Activated naive CD8-positive, alpha-beta T cell treated with anti-CD3 and anti-CD28 coated beads, Interleukin-2, amount 50 U/mL, for 16 hours (primary cell): ENCODE results near the gene GLDN.

ENCODE experiments used
- DNase-seq: peaks from one replicate; pipeline ENCODE4 v3.0.0-alpha.2; 2020; ENCODE audit warnings: low read depth, low spot score

GLDN gene

GRCh38 chr15:51322621-51323296 is 18.7 kb upstream of the GLDN start:
- no peak for DNase-seq

DNA sequence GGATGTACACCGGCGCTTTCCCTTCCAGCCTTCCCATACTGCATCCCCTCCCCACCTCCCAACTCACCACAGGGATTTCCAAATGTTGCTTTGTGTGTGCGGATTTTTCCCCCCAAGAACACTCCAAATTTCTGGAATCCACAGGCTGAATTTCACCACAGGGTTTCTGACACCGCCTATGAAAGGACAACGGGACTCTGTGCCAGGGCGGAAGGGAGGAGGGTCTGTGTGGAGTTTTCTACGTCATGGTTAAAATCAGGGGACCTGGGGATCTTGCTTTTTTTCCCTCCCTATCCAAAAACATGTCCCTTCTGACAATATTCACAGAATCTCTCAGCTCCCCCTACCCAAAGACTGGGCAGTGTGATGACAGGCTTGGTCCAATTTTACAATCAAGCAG is 17.7 kb upstream of the GLDN start:
- no peak for DNase-seq

DNA sequence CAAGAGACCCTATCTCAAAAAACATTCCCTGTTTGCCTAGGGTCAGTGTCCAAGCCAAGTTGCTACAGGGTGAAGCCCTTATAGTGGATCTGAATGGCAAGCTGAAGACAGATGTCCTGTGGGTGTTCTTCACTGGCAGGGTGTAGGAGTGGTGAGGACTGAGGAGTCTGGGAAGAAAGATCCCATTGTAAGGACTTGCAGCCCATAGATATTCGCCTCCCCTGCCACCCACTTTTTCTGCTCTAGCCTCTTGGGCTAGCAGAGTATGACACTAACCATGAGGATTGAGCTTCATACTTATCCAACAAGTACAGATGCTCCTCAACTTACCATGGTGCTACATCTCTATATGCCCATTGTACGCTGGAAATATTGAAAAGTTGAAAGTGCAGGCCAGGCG is 16.3 kb upstream of the GLDN start:
- DNase-seq, result no peak

- DNase-seq, result no peak
Measured at GRCh38 chr15:51327081-51327480, 14.4 kb upstream of the GLDN start.

- no peak for DNase-seq
Measured at GRCh38 chr15:51328926-51329325, 12.5 kb upstream of the GLDN start.

GRCh38 chr15:51331141-51331540 is 10.3 kb upstream of the GLDN start:
- DNase-seq, result no peak

GRCh38 chr15:51332206-51333147 is 9.0 kb upstream of the GLDN start:
- DNase-seq, result no peak

DNA sequence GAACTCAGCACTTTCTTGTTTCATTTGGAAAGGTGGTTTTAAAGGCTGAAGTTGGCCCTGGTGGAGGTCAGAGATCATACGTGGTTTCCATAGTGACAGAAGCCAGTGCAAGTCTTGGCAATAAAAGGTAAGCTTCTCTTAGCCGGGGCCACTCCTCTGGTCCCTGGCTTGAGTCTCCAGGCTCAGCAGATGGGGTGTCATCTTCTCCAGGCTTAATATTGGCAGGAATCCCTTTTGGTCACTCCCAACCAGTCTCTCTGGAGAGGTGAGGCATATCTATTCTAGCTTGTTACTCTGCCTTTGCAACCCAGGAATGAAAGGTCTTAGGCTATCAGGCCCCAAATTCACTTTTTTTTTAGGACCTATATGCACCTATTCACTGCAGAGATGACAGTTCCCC is 7.9 kb upstream of the GLDN start:
- DNase-seq, result no peak

DNA sequence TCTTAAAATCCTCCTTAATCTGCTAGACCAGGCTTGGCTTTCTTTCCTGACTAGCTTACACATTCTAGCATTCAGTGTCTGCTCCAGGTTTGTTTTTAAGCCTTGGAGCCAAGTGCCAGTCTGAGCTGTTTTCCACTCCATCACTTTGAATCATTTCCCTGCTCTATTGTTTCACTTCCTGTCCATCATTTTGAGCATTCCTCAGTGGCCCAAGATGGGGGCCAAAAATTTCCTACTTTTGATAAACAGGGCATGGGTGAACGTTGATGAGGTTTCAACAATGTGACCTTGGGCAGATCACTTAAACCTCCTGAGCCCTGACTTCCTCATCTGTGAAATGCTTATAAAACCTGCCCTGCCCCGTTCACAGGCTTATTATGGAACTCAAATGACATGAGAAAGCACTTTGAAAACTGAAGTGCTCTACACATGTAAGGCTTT is 7.4 kb upstream of the GLDN start:
- DNase-seq, result no peak

DNA sequence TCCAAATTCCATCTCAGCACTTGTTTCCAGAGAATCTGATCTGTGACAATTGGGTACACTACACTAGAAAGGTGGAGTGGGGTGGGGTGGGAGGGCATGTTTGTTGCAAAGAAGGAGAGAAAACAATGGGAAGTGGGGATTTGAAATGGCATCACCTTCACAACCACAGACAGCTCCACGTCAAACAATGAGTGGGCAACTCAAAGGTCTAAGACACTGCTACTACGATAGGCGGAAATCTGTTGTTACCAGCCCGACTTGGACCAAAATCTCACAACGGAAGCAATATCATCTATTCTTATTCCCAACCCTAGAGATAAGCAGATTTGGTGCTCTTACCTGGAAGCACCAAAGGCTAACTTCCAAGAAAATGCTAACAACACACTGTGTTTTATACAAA is 6.4 kb upstream of the GLDN start:
- DNase-seq, result no peak

GRCh38 chr15:51335538-51336410 is 5.7 kb upstream of the GLDN start:
- DNase-seq, result no peak

- DNase-seq, result no peak
Measured at GRCh38 chr15:51338496-51338895, 3.0 kb upstream of the GLDN start, which contains the start of gene CYP19A1. TSS of gene CYP19A1 (minus strand) at chr15:51338596. CDS start at chr15:51242912, 95,684 bp downstream.

DNA sequence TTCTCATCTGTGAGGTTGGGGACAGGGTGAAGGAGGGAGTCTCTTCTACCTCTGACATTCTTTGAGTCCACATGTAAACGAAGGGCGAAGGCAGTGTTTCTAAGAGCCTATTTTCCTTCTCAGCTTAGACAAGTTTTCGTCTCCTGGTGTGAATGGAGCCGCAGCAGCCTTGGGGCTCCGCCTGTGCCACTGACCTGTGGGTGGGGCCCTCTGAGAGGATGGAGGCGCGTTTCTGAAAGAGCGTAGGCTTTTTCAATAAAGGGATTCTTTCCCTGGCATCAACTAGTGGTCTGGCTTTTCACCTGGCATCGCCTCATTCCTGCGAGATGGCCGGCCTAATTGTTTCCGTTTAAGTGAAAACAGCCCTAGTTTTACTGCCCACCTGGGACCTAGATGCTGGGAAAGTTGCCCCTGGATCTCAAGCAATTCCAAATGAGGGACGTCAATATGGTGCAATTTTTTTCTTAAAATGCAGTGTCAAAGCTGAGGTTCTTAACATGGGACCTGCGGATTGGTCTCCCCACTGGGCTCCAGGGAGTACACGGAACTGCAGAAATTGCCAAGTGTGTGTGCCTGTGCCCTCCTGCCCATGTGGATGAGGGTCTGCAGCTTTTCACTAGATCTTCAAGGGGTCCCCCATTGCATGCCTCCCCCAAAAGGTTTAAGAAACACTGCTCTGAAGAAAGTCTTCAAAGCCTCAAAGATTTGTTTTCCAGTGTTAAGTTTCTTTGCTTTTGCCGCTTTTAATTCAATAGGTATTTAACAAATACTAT is 958 bp downstream of the GLDN start:
- no peak for DNase-seq

- DNase-seq, result no peak
Measured at GRCh38 chr15:51343466-51343865, 2.0 kb downstream of the GLDN start.

DNA sequence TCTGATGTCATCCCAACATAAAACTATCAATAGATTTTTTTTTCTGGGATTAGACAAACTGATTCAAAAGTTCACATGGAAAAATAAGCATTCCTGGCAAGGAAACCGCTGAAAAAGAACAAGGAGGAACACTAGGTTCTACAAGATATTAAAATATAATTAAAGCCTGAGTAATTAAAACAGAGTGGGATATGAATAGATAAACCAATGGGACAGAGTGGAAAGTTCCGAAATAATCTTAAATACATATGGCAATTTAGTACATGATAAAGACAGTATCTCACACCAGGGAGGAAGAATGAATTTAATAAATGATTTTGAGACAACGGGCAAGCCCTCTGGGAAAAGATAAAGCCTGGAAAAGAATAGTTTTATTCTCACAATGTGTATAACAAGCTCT is 4.7 kb downstream of the GLDN start:
- DNase-seq, result no peak

GRCh38 chr15:51348688-51349087 is 7.2 kb downstream of the GLDN start:
- DNase-seq, result no peak

DNA sequence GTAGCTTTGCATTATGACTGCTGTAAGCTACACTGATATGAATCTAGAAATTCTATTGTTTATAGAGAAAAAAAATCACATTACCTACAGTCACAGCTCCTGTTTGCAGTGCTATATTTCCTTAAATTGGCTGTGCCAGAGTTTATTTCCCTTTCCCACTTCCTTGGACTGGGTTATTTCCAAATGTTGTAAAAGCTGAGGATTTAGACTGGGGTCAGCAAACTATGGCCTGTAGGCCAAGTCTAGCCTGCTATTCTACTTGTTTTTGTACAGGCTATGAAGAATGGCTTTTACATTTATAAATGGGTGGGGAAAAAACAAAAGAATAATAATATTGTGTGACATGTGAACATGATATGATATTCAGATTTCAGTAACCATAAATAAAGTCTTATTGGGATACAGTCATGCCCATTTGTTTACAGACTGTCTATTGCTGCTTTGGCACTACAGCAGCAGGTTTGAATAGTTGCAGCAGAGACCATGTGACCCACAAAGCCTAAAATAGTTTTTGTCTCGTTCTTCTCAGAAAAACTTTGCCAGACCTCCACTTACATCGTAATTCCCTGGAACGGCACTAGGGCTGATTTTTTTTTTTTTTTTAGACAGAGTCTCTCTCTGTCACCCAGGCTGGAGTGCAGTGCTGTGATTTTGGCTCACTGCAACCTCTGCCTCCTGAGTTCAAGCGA is 7.8 kb downstream of the GLDN start:
- no peak for DNase-seq

DNA sequence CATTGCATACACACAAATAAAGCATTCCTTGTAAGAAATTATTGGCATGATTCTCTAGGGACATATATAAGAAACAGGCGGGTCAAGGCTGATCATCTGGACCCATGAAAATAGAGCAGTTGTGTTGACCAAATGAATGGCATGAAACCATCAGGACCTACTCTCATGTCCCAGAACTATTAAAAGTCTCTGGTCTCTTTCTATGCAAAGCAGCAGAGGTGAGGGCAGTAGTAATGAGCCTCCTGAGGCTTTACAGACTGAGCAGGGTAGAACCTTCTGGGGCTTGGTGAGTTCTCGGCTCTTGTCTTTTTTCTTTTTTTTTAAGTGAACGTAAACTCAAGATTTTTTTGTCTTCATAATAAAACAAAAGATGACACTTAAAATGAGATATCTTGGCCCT is 9.3 kb downstream of the GLDN start:
- no peak for DNase-seq

- DNase-seq, result no peak
Measured at GRCh38 chr15:51353976-51354375, 12.5 kb downstream of the GLDN start.

DNA sequence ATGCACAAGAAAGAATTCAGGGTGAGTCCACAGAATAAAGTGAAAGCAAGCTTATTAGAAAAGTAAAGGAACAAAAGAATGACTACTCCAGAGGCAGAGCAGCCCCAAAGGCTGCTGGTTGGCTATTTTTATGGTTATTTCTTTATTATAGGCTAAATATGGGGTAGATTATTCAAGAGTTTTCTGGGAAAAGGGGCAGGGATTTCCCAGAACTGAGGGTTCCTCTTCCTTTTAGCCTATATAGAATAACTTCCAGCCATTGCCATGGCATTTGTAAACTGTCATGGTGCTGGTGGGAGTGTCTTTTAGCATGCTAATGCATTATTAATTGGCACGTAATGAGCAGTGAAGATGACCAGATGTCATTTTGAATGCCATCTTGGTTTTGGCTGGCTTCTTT is 13.6 kb downstream of the GLDN start:
- DNase-seq, result no peak

DNA sequence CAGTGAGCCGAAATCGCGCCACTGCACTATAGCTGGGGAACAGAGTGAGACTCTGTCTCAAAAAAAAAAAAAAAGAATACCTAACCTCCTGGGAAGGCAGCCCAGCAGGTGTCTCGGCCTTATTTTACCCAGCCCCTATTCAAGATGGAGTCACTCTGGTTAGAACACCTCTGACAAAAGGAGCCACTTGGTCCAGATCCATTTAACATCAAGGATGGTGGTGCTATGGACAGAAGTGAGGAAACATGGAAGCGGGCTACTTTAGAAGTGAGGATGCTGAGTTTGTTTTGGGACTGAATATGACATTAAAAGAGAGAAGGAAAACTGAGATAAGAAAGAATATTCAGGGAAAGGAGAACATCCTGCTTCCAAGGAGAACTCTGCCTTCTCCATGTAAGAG is 14.7 kb downstream of the GLDN start:
- DNase-seq, result no peak
